Stimulated activated naive CD8-positive, alpha-beta T cell treated with anti-CD3 and anti-CD28 coated beads, Interleukin-15, amount 100 ng/mL, for 72 hours (primary cell): ENCODE results near the gene THSD4.

Experiments used
- ATAC-seq: fragments of 150-1000 bp; cut with Tn5 transposase; 2 replicates; pipeline ENCODE4 v1.10.0; 2021; ENCODE audit warnings: mild to moderate bottlenecking, moderate library complexity
- DNase-seq, 2 donors: peaks; one replicate each; pipeline ENCODE4 v3.0.0; 2021 to 2022
- H3K27ac Mint-ChIP-seq, 2 donors: one replicate each; pipeline ENCODE4 v1.8.0; 2022; ENCODE audit warnings: mild to moderate bottlenecking in 2 of 2, mixed read lengths in 2 of 2, moderate library complexity in 2 of 2
- H3K27me3 Mint-ChIP-seq: one replicate; pipeline ENCODE4 v1.8.0; 2022; ENCODE audit warnings: mixed read lengths
- H3K4me1 Mint-ChIP-seq: one replicate; pipeline ENCODE4 v1.8.0; 2022; ENCODE audit warnings: mild to moderate bottlenecking, mixed read lengths
- H3K4me3 Mint-ChIP-seq, 2 donors: one replicate each; pipeline ENCODE4 v1.8.0; 2022; ENCODE audit warnings: mild to moderate bottlenecking in 2 of 2, mixed read lengths in 2 of 2, moderate library complexity in 1 of 2
- H3K9me3 Mint-ChIP-seq, 2 donors: one replicate each; pipeline ENCODE4 v1.8.0; 2022; ENCODE audit warnings: mixed read lengths in 2 of 2

THSD4 gene

GRCh38 chr15:71592203-71592602 is 476.9 kb downstream of the THSD4 start:
- no peaks in the 10 kb centered on the region for H3K4me1 Mint-ChIP-seq
- H3K27me3 Mint-ChIP-seq = no peaks in the 10 kb centered on the region
- H3K4me3 Mint-ChIP-seq = no peak overlapping the region
- ATAC-seq = no peak
- no peak for DNase-seq
- no peak overlapping the region for H3K27ac Mint-ChIP-seq
- H3K9me3 Mint-ChIP-seq = no peaks in the 10 kb centered on the region

- ATAC-seq = no peak
- no peaks in the 10 kb centered on the region for H3K4me1 Mint-ChIP-seq
- H3K27ac Mint-ChIP-seq = no peak overlapping the region
- no peaks in the 10 kb centered on the region for H3K9me3 Mint-ChIP-seq
- no peak overlapping the region for H3K4me3 Mint-ChIP-seq
- DNase-seq = no peak
- H3K27me3 Mint-ChIP-seq = peaks cover 12% of the 10 kb centered on the region
Measured at GRCh38 chr15:71595846-71596553, 480.7 kb downstream of the THSD4 start.

- no peak overlapping the region for H3K4me3 Mint-ChIP-seq
- DNase-seq = no peak
- no peak for ATAC-seq
- H3K27ac Mint-ChIP-seq = no peak overlapping the region
- H3K4me1 Mint-ChIP-seq = no peaks in the 10 kb centered on the region
- H3K9me3 Mint-ChIP-seq = no peaks in the 10 kb centered on the region
- peaks cover 14% of the 10 kb centered on the region for H3K27me3 Mint-ChIP-seq
Measured at GRCh38 chr15:71596672-71597071, 481.4 kb downstream of the THSD4 start.

- no peak overlapping the region for H3K4me3 Mint-ChIP-seq
- ATAC-seq = no peak
- no peaks in the 10 kb centered on the region for H3K4me1 Mint-ChIP-seq
- no peak overlapping the region for H3K27ac Mint-ChIP-seq
- no peak for DNase-seq
- no peaks in the 10 kb centered on the region for H3K9me3 Mint-ChIP-seq
- peaks cover 19% of the 10 kb centered on the region for H3K27me3 Mint-ChIP-seq
Measured at GRCh38 chr15:71597126-71597525, 481.9 kb downstream of the THSD4 start.

GRCh38 chr15:71597637-71598036 is 482.4 kb downstream of the THSD4 start:
- Mint-ChIP-seq H3K9me3 (no peaks in the 10 kb centered on the region), H3K27me3 (peaks cover 19% of the 10 kb centered on the region), H3K27ac (no peak overlapping the region), H3K4me3 (no peak overlapping the region), H3K4me1 (no peaks in the 10 kb centered on the region)
- ATAC-seq (no peak), DNase-seq (no peak)

GRCh38 chr15:71598741-71599140 is 483.5 kb downstream of the THSD4 start:
- DNase-seq (no peak), ATAC-seq (no peak)
- Mint-ChIP-seq H3K27me3 (peaks cover 19% of the 10 kb centered on the region), H3K4me1 (no peaks in the 10 kb centered on the region), H3K4me3 (no peak overlapping the region), H3K9me3 (peaks cover 4% of the 10 kb centered on the region in 2 donors), H3K27ac (no peak overlapping the region)

- Mint-ChIP-seq H3K4me3 (no peak overlapping the region), H3K27ac (no peak overlapping the region), H3K27me3 (peaks cover 19% of the 10 kb centered on the region), H3K9me3 (peaks cover 5% of the 10 kb centered on the region in 2 donors), H3K4me1 (no peaks in the 10 kb centered on the region)
- ATAC-seq (no peak), DNase-seq (no peak)
Measured at GRCh38 chr15:71599418-71600151, 484.3 kb downstream of the THSD4 start.

GRCh38 chr15:71600237-71600636 is 485.0 kb downstream of the THSD4 start:
- H3K27ac Mint-ChIP-seq = peak overlapping the region in 1 of 2 donors; percentile 45
- peaks cover 19% of the 10 kb centered on the region for H3K27me3 Mint-ChIP-seq
- peaks cover 5 to 11% of the 10 kb centered on the region in 2 donors for H3K9me3 Mint-ChIP-seq
- H3K4me1 Mint-ChIP-seq = no peaks in the 10 kb centered on the region
- DNase-seq = no peak
- no peak for ATAC-seq
- no peak overlapping the region for H3K4me3 Mint-ChIP-seq

GRCh38 chr15:71601038-71601834 is 486.0 kb downstream of the THSD4 start:
- Mint-ChIP-seq H3K4me1 (no peaks in the 10 kb centered on the region), H3K4me3 (no peak overlapping the region), H3K27me3 (peaks cover 19% of the 10 kb centered on the region), H3K9me3 (peaks cover 5 to 18% of the 10 kb centered on the region in 2 donors), H3K27ac (no peak overlapping the region)
- ATAC-seq (no peak), DNase-seq (no peak)

- DNase-seq (no peak), ATAC-seq (no peak)
- Mint-ChIP-seq H3K4me1 (no peaks in the 10 kb centered on the region), H3K9me3 (peaks cover 5 to 18% of the 10 kb centered on the region in 2 donors), H3K27ac (no peak overlapping the region), H3K4me3 (no peak overlapping the region), H3K27me3 (peaks cover 19% of the 10 kb centered on the region)
Measured at GRCh38 chr15:71603379-71603778, 488.1 kb downstream of the THSD4 start.

GRCh38 chr15:71607383-71607782 is 492.1 kb downstream of the THSD4 start:
- H3K4me1 Mint-ChIP-seq = no peaks in the 10 kb centered on the region
- no peak overlapping the region for H3K4me3 Mint-ChIP-seq
- DNase-seq = no peak
- H3K27ac Mint-ChIP-seq = peak overlapping the region in 1 of 2 donors; percentile 16
- H3K27me3 Mint-ChIP-seq = peaks cover 12% of the 10 kb centered on the region
- peaks cover 5 to 18% of the 10 kb centered on the region in 2 donors for H3K9me3 Mint-ChIP-seq
- no peak for ATAC-seq

- H3K27ac Mint-ChIP-seq = peak overlapping the region in 1 of 2 donors; percentile 35
- no peak overlapping the region for H3K4me3 Mint-ChIP-seq
- ATAC-seq (no peak), DNase-seq (no peak)
- H3K4me1 Mint-ChIP-seq = no peaks in the 10 kb centered on the region
- peaks cover 12% of the 10 kb centered on the region for H3K27me3 Mint-ChIP-seq
- H3K9me3 Mint-ChIP-seq = no peaks in the 10 kb centered on the region
Measured at GRCh38 chr15:71610728-71611552, 495.7 kb downstream of the THSD4 start.

- ATAC-seq = no peak
- H3K9me3 Mint-ChIP-seq = no peaks in the 10 kb centered on the region
- H3K27me3 Mint-ChIP-seq = peaks cover 12% of the 10 kb centered on the region
- DNase-seq = no peak
- H3K4me3 Mint-ChIP-seq = no peak overlapping the region
- H3K4me1 Mint-ChIP-seq = no peaks in the 10 kb centered on the region
- peak overlapping the region in 1 of 2 donors; percentile 35 for H3K27ac Mint-ChIP-seq
Measured at GRCh38 chr15:71611553-71612396, 496.5 kb downstream of the THSD4 start.

GRCh38 chr15:71612397-71612722 is 497.1 kb downstream of the THSD4 start:
- Mint-ChIP-seq H3K27ac (no peak overlapping the region), H3K4me3 (no peak overlapping the region), H3K9me3 (no peaks in the 10 kb centered on the region), H3K4me1 (no peaks in the 10 kb centered on the region), H3K27me3 (peaks cover 12% of the 10 kb centered on the region)
- DNase-seq (no peak), ATAC-seq (no peak)
